GM20000 (cell line): ENCODE results near the gene COL23A1.

Source experiments
- DNase-seq: peaks from one replicate; pipeline ENCODE4 v3.0.0; 2012; ENCODE audit warnings: low spot score
- TF ChIP-seq, protein P1 (sequence below): IDR thresholded peaks from 2 replicates; pipeline ENCODE4 v1.5.1; 2012; ENCODE audit warnings: mild to moderate bottlenecking, control low read depth; ENCODE audit errors: extremely low read depth, missing control alignments

The COL23A1 gene

DNA sequence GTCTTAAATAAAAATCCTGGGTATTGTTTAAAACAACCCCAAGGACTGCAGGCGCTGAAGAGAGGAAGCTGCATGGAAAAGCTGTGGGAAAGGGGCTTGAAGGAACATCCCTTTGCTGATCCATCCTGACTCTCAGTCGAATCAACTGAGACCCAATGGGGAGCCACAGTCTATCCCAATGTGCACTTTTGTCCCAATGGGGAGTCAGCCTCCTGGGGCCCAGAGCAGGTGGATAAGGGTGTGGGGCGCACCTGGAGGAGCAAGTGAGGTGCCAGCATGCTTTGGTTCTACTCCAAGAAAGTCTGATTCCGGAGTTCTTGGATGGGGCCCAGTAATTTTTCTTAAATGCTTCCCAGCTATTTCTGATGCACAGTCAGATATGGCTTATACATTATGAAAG lies 118.1 kb downstream of the COL23A1 start:
- TF ChIP-seq, protein P1, sequence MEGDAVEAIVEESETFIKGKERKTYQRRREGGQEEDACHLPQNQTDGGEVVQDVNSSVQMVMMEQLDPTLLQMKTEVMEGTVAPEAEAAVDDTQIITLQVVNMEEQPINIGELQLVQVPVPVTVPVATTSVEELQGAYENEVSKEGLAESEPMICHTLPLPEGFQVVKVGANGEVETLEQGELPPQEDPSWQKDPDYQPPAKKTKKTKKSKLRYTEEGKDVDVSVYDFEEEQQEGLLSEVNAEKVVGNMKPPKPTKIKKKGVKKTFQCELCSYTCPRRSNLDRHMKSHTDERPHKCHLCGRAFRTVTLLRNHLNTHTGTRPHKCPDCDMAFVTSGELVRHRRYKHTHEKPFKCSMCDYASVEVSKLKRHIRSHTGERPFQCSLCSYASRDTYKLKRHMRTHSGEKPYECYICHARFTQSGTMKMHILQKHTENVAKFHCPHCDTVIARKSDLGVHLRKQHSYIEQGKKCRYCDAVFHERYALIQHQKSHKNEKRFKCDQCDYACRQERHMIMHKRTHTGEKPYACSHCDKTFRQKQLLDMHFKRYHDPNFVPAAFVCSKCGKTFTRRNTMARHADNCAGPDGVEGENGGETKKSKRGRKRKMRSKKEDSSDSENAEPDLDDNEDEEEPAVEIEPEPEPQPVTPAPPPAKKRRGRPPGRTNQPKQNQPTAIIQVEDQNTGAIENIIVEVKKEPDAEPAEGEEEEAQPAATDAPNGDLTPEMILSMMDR = no peak
- no peak for DNase-seq

DNA sequence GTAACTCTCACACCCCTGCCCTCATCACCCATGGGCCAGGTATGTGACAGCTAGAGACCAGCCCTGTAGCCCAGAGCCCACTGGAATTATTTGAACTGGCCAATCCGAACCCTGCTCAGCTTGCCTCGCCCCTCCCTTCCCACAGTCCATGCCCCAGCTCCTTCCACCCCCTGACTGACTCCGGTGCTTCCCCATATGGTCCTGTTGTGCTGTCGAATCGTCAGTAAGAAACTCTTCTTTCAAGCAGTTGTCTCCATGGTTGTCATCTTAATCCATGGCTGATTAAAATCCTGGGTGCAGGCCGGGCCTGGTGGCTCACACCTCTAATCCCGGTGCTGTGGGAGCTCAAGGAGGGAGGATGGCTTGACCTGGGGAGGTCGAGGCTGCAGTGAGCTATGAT lies 118.5 kb downstream of the COL23A1 start:
- TF ChIP-seq, protein P1 = no peak
- DNase-seq = no peak

GRCh38 chr5:178470760-178471025 lies 119.5 kb downstream of the COL23A1 start:
- TF ChIP-seq, protein P1 = no peak

DNA sequence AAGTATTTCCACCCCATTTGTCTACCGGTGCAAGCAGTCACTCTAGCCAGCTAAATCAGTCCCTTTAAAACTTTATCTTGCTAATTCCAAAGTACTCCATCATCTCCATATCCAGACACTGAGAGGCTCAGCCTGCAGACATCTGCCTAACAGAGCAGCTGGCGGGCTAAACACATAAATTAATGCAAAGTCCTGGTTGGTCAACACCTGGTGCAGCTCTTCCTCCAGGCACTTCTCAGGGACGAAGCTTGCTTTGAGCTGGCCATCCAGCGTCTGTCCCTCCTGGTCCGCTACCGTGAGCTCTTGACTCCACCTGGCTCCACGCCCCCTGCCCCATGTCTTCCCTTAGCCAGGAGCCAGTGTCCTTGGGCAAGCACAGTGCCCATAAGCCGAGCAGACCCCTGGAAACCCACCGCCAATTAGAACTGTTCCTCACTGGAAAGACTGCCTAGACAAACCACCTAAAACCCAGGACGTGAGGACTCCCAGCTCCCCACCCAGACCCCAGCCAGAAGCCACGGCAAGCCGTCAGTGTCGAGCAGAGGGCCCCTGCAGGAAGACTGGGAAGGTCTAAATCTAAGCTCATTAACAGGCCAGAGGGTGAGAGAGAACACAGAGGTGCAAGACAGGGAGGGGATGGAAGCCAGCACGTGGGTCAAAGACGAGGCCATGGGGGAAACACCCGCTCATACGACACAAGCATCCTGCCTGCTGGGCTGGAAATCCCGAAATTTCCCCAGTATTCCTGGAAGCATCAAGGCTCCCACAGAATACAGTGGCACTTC lies 120.0 kb downstream of the COL23A1 start:
- TF ChIP-seq, protein P1 = no peak
- no peak for DNase-seq

More at GRCh38 chr5:178470760-178471025, 119.5 kb downstream of the COL23A1 start:
- no peak for DNase-seq

DNA sequence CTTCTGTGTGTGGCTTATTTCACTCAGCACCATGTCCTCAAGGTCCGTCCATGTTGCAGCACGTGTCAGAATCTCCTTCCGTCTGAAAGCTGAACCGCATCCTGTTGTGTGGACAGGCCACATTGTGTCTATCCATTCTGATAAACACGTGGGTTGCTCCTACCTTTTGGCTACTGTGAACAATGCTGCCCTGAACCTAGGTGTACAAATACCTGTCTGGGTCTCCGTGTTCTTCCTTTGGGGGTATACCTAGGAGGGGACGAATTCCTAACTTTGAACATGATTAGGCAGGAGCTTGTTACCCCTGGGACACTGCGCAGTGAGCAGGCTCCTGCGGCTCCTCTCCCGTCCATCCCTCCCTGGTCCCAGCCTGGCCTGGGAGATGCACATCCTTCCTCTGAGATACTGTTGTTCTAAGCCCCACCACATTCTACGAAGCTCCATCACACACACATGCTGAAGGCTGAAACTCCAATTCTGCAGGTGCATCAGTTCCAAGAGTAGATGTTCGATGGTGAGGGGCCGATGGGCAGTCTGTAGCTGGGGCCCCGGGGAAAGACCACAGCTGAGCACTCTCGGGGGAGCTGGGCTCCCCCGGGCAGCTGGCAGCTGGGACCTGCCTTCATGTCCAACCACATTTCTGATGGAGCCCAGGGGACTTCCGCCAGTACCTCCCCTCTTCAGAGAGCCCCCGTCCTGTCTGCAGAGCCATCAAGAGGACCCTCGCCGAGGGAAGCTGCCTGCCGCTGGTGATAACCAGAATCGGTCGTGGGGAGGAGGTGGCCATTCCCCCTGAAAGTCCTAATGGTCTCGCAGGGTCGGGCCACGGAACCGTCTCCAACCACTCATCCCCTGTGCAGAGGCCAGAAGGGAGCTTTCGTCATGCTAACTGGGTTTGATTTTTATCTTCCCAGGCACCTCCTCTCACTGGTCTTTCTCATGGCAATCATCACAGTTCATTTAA lies 120.9 kb downstream of the COL23A1 start:
- no peak for DNase-seq
- TF ChIP-seq, protein P1 = no peak

DNA sequence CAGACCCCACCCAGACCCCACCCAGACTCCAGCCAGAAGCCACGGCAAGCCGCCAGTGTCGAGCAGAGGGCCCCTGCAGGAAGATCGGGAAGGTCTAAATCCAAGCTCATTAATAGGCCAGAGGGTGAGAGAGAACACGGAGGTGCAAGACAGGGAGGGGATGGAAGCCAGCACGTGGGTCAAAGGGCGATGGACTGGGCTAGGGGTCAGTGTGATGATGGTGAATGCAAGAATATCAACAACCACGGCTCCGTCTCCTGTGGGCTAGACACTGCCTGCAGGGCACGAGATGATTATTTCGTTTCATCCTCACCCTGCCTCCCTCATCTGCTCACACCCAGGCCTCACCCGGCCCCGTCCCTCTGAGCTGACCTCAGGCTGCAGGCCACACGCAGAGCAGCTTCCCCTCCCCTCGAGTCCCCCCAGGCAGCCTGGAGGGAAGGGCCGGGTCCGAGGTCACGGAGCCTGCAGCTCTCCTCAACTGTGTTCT lies 122.0 kb downstream of the COL23A1 start:
- no peak for DNase-seq
- TF ChIP-seq, protein P1 = no peak

- TF ChIP-seq, protein P1 = no peak
- DNase-seq = no peak
Observed at GRCh38 chr5:178467568-178468195, 122.5 kb downstream of the COL23A1 start.
